Measurements from ENCODE around the gene ITIH4. TPM values are rescaled to one million over a fixed set of nuclear protein-coding genes. Genes with fewer than 3 reads are reported as not detected.

ITIH4 gene
- total RNA-seq, 1 donor from 2014 or later = 3.6 TPM

GRCh38 chr3:52836471-52836845 is 6.0 kb upstream of the ITIH4 start:
- intact Hi-C loops (cut with micrococcal nuclease) = no loop called here
- Mint-ChIP-seq H3K9me3 (no peaks in the 10 kb centered on the region), H3K27me3 (ENCODE audit: low read depth) (no peaks in the 10 kb centered on the region), H3K36me3 (ENCODE audit: low read depth) (no peaks in the 10 kb centered on the region), H3K27ac (no peak overlapping the region), H3K4me1 (ENCODE audit: low read depth) (peaks cover 19% of the 10 kb centered on the region), H3K4me3 (ENCODE audit: low read depth) (no peak overlapping the region)
- DNase-seq (ENCODE audit: low spot score) = no peak

- Mint-ChIP-seq H3K4me3 (ENCODE audit: low read depth) (no peak overlapping the region), H3K9me3 (no peaks in the 10 kb centered on the region), H3K36me3 (ENCODE audit: low read depth) (no peaks in the 10 kb centered on the region), H3K27me3 (ENCODE audit: low read depth) (no peaks in the 10 kb centered on the region), H3K4me1 (ENCODE audit: low read depth) (peaks cover 20% of the 10 kb centered on the region), H3K27ac (no peak overlapping the region)
- no peak for DNase-seq (ENCODE audit: low spot score)
- intact Hi-C loops (cut with micrococcal nuclease) = no loop called here
These were observed 5.4 kb upstream of the ITIH4 start for GRCh38 chr3:52835766-52836470.

- Mint-ChIP-seq H3K27me3 (ENCODE audit: low read depth) (no peaks in the 10 kb centered on the region), H3K9me3 (no peaks in the 10 kb centered on the region), H3K27ac (no peak within 1 kb of the TSS), H3K4me1 (ENCODE audit: low read depth) (peaks cover 20% of the 10 kb centered on the region), H3K4me3 (ENCODE audit: low read depth) (no peak within 1 kb of the TSS), H3K36me3 (ENCODE audit: low read depth) (no peaks in the 10 kb centered on the region)
- intact Hi-C loops (cut with micrococcal nuclease) = no loop called here
- no peak for DNase-seq (ENCODE audit: low spot score)
These were observed 4.5 kb upstream of the ITIH4 start, which contains the start of gene MUSTN1 for GRCh38 chr3:52834871-52835501. MUSTN1 (minus strand) TSS chr3:52835019; CDS start chr3:52834948, 71 bp downstream.

GRCh38 chr3:52833202-52833601 is 2.7 kb upstream of the ITIH4 start:
- H3K9me3 Mint-ChIP-seq = no peaks in the 10 kb centered on the region
- H3K36me3 Mint-ChIP-seq (ENCODE audit: low read depth) = no peaks in the 10 kb centered on the region
- peaks cover 9% of the 10 kb centered on the region for H3K4me1 Mint-ChIP-seq (ENCODE audit: low read depth)
- no peak for DNase-seq (ENCODE audit: low spot score)
- H3K27ac Mint-ChIP-seq = no peak overlapping the region
- no peaks in the 10 kb centered on the region for H3K27me3 Mint-ChIP-seq (ENCODE audit: low read depth)
- intact Hi-C loops (cut with micrococcal nuclease) = no loop called here
- H3K4me3 Mint-ChIP-seq (ENCODE audit: low read depth) = no peak overlapping the region

GRCh38 chr3:52831500-52832301 is 1.2 kb upstream of the ITIH4 start:
- no peak for DNase-seq (ENCODE audit: low spot score)
- Mint-ChIP-seq H3K36me3 (ENCODE audit: low read depth) (no peaks in the 10 kb centered on the region), H3K27ac (no peak overlapping the region), H3K4me1 (ENCODE audit: low read depth) (peaks cover 3% of the 10 kb centered on the region), H3K4me3 (ENCODE audit: low read depth) (no peak overlapping the region), H3K9me3 (no peaks in the 10 kb centered on the region), H3K27me3 (ENCODE audit: low read depth) (no peaks in the 10 kb centered on the region)
- intact Hi-C loops (cut with micrococcal nuclease) = no loop called here

GRCh38 chr3:52829906-52830463 is 487 bp downstream of the ITIH4 start:
- Mint-ChIP-seq H3K9me3 (no peaks in the 10 kb centered on the region), H3K4me1 (ENCODE audit: low read depth) (peaks cover 2% of the 10 kb centered on the region), H3K4me3 (ENCODE audit: low read depth) (no peak overlapping the region), H3K27me3 (ENCODE audit: low read depth) (no peaks in the 10 kb centered on the region), H3K27ac (no peak overlapping the region), H3K36me3 (ENCODE audit: low read depth) (no peaks in the 10 kb centered on the region)
- intact Hi-C loops (cut with micrococcal nuclease) = no loop called here
- DNase-seq (ENCODE audit: low spot score) = no peak

GRCh38 chr3:52829482-52829881 is 990 bp downstream of the ITIH4 start:
- H3K9me3 Mint-ChIP-seq = no peaks in the 10 kb centered on the region

GRCh38 chr3:52827866-52828376 is 2.6 kb downstream of the ITIH4 start:
- intact Hi-C loops (cut with micrococcal nuclease) = no loop called here
- no peaks in the 10 kb centered on the region for H3K27me3 Mint-ChIP-seq (ENCODE audit: low read depth)
- peaks cover 2% of the 10 kb centered on the region for H3K4me1 Mint-ChIP-seq (ENCODE audit: low read depth)

More at GRCh38 chr3:52829482-52829881, 990 bp downstream of the ITIH4 start:
- no peak for DNase-seq (ENCODE audit: low spot score)
- Mint-ChIP-seq H3K4me1 (ENCODE audit: low read depth) (peaks cover 2% of the 10 kb centered on the region), H3K4me3 (ENCODE audit: low read depth) (no peak overlapping the region), H3K27me3 (ENCODE audit: low read depth) (no peaks in the 10 kb centered on the region), H3K36me3 (ENCODE audit: low read depth) (no peaks in the 10 kb centered on the region), H3K27ac (no peak overlapping the region)
- intact Hi-C loops (cut with micrococcal nuclease) = no loop called here

GRCh38 chr3:52827441-52827840 is 3.0 kb downstream of the ITIH4 start:
- H3K27me3 Mint-ChIP-seq (ENCODE audit: low read depth) = no peaks in the 10 kb centered on the region
- H3K4me1 Mint-ChIP-seq (ENCODE audit: low read depth) = peaks cover 2% of the 10 kb centered on the region
- H3K4me3 Mint-ChIP-seq (ENCODE audit: low read depth) = no peak overlapping the region
- no peaks in the 10 kb centered on the region for H3K36me3 Mint-ChIP-seq (ENCODE audit: low read depth)
- H3K27ac Mint-ChIP-seq = no peak overlapping the region
- intact Hi-C loops (cut with micrococcal nuclease) = no loop called here
- DNase-seq (ENCODE audit: low spot score) = no peak
- H3K9me3 Mint-ChIP-seq = no peaks in the 10 kb centered on the region

More at GRCh38 chr3:52827866-52828376, 2.6 kb downstream of the ITIH4 start:
- Mint-ChIP-seq H3K4me3 (ENCODE audit: low read depth) (no peak overlapping the region), H3K36me3 (ENCODE audit: low read depth) (no peaks in the 10 kb centered on the region), H3K9me3 (no peaks in the 10 kb centered on the region), H3K27ac (no peak overlapping the region)
- no peak for DNase-seq (ENCODE audit: low spot score)

- H3K4me1 Mint-ChIP-seq (ENCODE audit: low read depth) = no peaks in the 10 kb centered on the region
- no peak overlapping the region for H3K27ac Mint-ChIP-seq
- intact Hi-C loops (cut with micrococcal nuclease) = no loop called here
- no peaks in the 10 kb centered on the region for H3K27me3 Mint-ChIP-seq (ENCODE audit: low read depth)
- DNase-seq (ENCODE audit: low spot score) = no peak
- no peaks in the 10 kb centered on the region for H3K9me3 Mint-ChIP-seq
- no peak overlapping the region for H3K4me3 Mint-ChIP-seq (ENCODE audit: low read depth)
- H3K36me3 Mint-ChIP-seq (ENCODE audit: low read depth) = no peaks in the 10 kb centered on the region
These were observed 6.4 kb downstream of the ITIH4 start for GRCh38 chr3:52824037-52824436.

- Mint-ChIP-seq H3K36me3 (ENCODE audit: low read depth) (no peaks in the 10 kb centered on the region), H3K9me3 (no peaks in the 10 kb centered on the region), H3K4me3 (ENCODE audit: low read depth) (no peak overlapping the region), H3K27me3 (ENCODE audit: low read depth) (no peaks in the 10 kb centered on the region), H3K27ac (no peak overlapping the region), H3K4me1 (ENCODE audit: low read depth) (no peaks in the 10 kb centered on the region)
- DNase-seq (ENCODE audit: low spot score) = no peak
- intact Hi-C loops (cut with micrococcal nuclease) = no loop called here
These were observed 8.1 kb downstream of the ITIH4 start for GRCh38 chr3:52822363-52822762.

- Mint-ChIP-seq H3K27ac (no peak overlapping the region), H3K4me1 (ENCODE audit: low read depth) (no peaks in the 10 kb centered on the region), H3K4me3 (ENCODE audit: low read depth) (no peak overlapping the region), H3K9me3 (no peaks in the 10 kb centered on the region), H3K27me3 (ENCODE audit: low read depth) (no peaks in the 10 kb centered on the region), H3K36me3 (ENCODE audit: low read depth) (no peaks in the 10 kb centered on the region)
- intact Hi-C loops (cut with micrococcal nuclease) = no loop called here
- DNase-seq (ENCODE audit: low spot score) = no peak
These were observed 9.7 kb downstream of the ITIH4 start for GRCh38 chr3:52820736-52821135.

All from activated T-helper 2 cell treated with anti-CD3 and anti-CD28 coated beads, Interferon-gamma antibody, Interleukin-2, Interleukin-4, amounts not matched to agents 10 μg/mL and 5 μg/mL and 100 μg/mL, durations not matched to agents 14 hours and 24 hours and 36 hours (primary cell).